Measurements from ENCODE around the gene IL1RAP. TPM values are rescaled to one million over a fixed set of nuclear protein-coding genes. Genes with fewer than 3 reads are reported as not detected.

Gene IL1RAP
- total RNA-seq, 1 donor from 2014 or later, result 7.7 TPM

GRCh38 chr3:190528706-190529105 is 14.8 kb downstream of the IL1RAP start:
- H3K4me3 ChIP-seq (ENCODE audit: low read depth, low read length), result no peak overlapping the region
- no peak for DNase-seq (ENCODE audit: low read depth)
- no peak for TF ChIP-seq CTCF (conservative IDR thresholded peaks at IDR 0.05; ENCODE audit: low read depth, low read length)

GRCh38 chr3:190531406-190531805 is 17.5 kb downstream of the IL1RAP start:
- DNase-seq (ENCODE audit: low read depth), result no peak
- no peak for TF ChIP-seq CTCF (conservative IDR thresholded peaks at IDR 0.05; ENCODE audit: low read depth, low read length)
- H3K4me3 ChIP-seq (ENCODE audit: low read depth, low read length), result no peak overlapping the region

GRCh38 chr3:190532731-190533203 is 18.9 kb downstream of the IL1RAP start:
- no peak for TF ChIP-seq CTCF (conservative IDR thresholded peaks at IDR 0.05; ENCODE audit: low read depth, low read length)
- DNase-seq (ENCODE audit: low read depth), result no peak

GRCh38 chr3:190533511-190534281 is 19.8 kb downstream of the IL1RAP start:
- DNase-seq (ENCODE audit: low read depth), result peak; percentile 63

More at GRCh38 chr3:190532731-190533203, 18.9 kb downstream of the IL1RAP start:
- H3K4me3 ChIP-seq (ENCODE audit: low read depth, low read length), result no peak overlapping the region

GRCh38 chr3:190534386-190534785 is 20.5 kb downstream of the IL1RAP start:
- H3K4me3 ChIP-seq (ENCODE audit: low read depth, low read length), result no peak overlapping the region
- no peak for TF ChIP-seq CTCF (conservative IDR thresholded peaks at IDR 0.05; ENCODE audit: low read depth, low read length)
- no peak for DNase-seq (ENCODE audit: low read depth)

More at GRCh38 chr3:190533511-190534281, 19.8 kb downstream of the IL1RAP start:
- TF ChIP-seq CTCF (conservative IDR thresholded peaks at IDR 0.05; ENCODE audit: low read depth, low read length), result no peak
- H3K4me3 ChIP-seq (ENCODE audit: low read depth, low read length), result no peak overlapping the region

- H3K4me3 ChIP-seq (ENCODE audit: low read depth, low read length), result no peak overlapping the region
- no peak for DNase-seq (ENCODE audit: low read depth)
Observed at GRCh38 chr3:190534986-190535385, 21.1 kb downstream of the IL1RAP start.

More at GRCh38 chr3:190534986-190535385, 21.1 kb downstream of the IL1RAP start:
- no peak for TF ChIP-seq CTCF (conservative IDR thresholded peaks at IDR 0.05; ENCODE audit: low read depth, low read length)

Measured in epithelial cell of proximal tubule (primary cell).